ENCODE data around the gene CMTM3.
"Not testable (repeated sequence)": the region's sequence is repeated elsewhere in the genome, so short reads cannot be mapped to it uniquely, and the experiment has no call there.

GRCh38 chr16:66630561-66631260, 26.2 kb downstream of the CMTM3 start:
- TF ChIP-seq POLR2A, CTCF (IDR thresholded peaks at IDR 0.05): not testable (repeated sequence)
